Mesothelial cell of epicardium (in vitro differentiated cells): Measurements from ENCODE around the gene SYTL2. TPM values are rescaled to one million over a fixed set of nuclear protein-coding genes. Genes with fewer than 3 reads are reported as not detected.

Experiments used
- DNase-seq, 2 experiments: peaks; one replicate each; pipeline ENCODE4 v3.0.0; 2021; ENCODE audit warnings: low spot score in 2 of 2; ENCODE audit not compliant: unreplicated experiment in 2 of 2
- H3K27ac Mint-ChIP-seq: 2 replicates; pipeline ENCODE4 v1.8.0; 2021; ENCODE audit warnings: mixed read lengths
- H3K27me3 Mint-ChIP-seq: 2 replicates; pipeline ENCODE4 v1.8.0; 2021; ENCODE audit warnings: low read depth, mixed read lengths
- H3K36me3 Mint-ChIP-seq: 2 replicates; pipeline ENCODE4 v1.8.0; 2021; ENCODE audit warnings: mixed read lengths
- H3K4me1 Mint-ChIP-seq: 2 replicates; pipeline ENCODE4 v1.8.0; 2021; ENCODE audit warnings: mixed read lengths
- H3K4me3 Mint-ChIP-seq: 2 replicates; pipeline ENCODE4 v1.8.0; 2021; ENCODE audit warnings: mild to moderate bottlenecking, moderate library complexity, mixed read lengths
- H3K9me3 Mint-ChIP-seq: 2 replicates; pipeline ENCODE4 v1.8.0; 2021; ENCODE audit warnings: mixed read lengths
- CTCF ChIP-seq: fragments of 200-600 bp; sonication (generic); IDR thresholded peaks from one replicate; pipeline ENCODE4 v1.5.0; 2021; ENCODE audit warnings: antibody characterized with exemption; ENCODE audit not compliant: unreplicated experiment
- total RNA-seq: library from RNA; stranded (reverse); gene quantifications from 3 replicates; pipeline ENCODE4 v1.2.1, GENCODE V29; 2021

The SYTL2 gene
- total RNA-seq, 1 donor from 2014 or later = 9.9 TPM

- no peak for TF ChIP-seq CTCF
- H3K27ac Mint-ChIP-seq = no peak overlapping the region
- no peaks in the 10 kb centered on the region for H3K27me3 Mint-ChIP-seq
- DNase-seq = no peak
- peaks cover 22% of the 10 kb centered on the region for H3K4me1 Mint-ChIP-seq
- H3K9me3 Mint-ChIP-seq = no peaks in the 10 kb centered on the region
- no peak overlapping the region for H3K4me3 Mint-ChIP-seq
- peaks cover 7% of the 10 kb centered on the region for H3K36me3 Mint-ChIP-seq
These were observed 159.8 kb downstream of the SYTL2 start for GRCh38 chr11:85651118-85651517.

GRCh38 chr11:85647604-85648299, 163.2 kb downstream of the SYTL2 start, which contains the start of gene TMEM126A:
TSS of gene TMEM126A (plus strand) at chr11:85647967. CDS start at chr11:85650256, 2,289 bp downstream.
- Mint-ChIP-seq H3K36me3 (peaks cover 3% of the 10 kb centered on the region), H3K4me1 (peaks cover 37% of the 10 kb centered on the region), H3K9me3 (no peaks in the 10 kb centered on the region), H3K27ac (peak within 1 kb of the TSS; percentile 99), H3K4me3 (peak within 1 kb of the TSS; percentile 94), H3K27me3 (peaks cover 13% of the 10 kb centered on the region)
- peak; percentile 54 to 88 for DNase-seq
- no peak for TF ChIP-seq CTCF

GRCh38 chr11:85647078-85647477, 163.9 kb downstream of the SYTL2 start:
- no peak for DNase-seq
- H3K9me3 Mint-ChIP-seq = no peaks in the 10 kb centered on the region
- peak overlapping the region; percentile 94 for H3K4me3 Mint-ChIP-seq
- peaks cover 37% of the 10 kb centered on the region for H3K4me1 Mint-ChIP-seq
- peaks cover 3% of the 10 kb centered on the region for H3K36me3 Mint-ChIP-seq
- peak overlapping the region; percentile 99 for H3K27ac Mint-ChIP-seq
- peaks cover 16% of the 10 kb centered on the region for H3K27me3 Mint-ChIP-seq
- TF ChIP-seq CTCF = no peak

Other genes with a start within 250 kb of the SYTL2 start
- gene DLG2, start 183.8 kb downstream of the SYTL2 start, total RNA-seq = 6.7 to 7.5 TPM (median 7.4 TPM) in 3 replicates
- 28.6 to 31.0 TPM (median 29.5 TPM) in 3 replicates for gene TMEM126B, start 182.5 kb downstream of the SYTL2 start, total RNA-seq
- 21.0 to 21.4 TPM (median 21.2 TPM) in 3 replicates for gene TMEM126A, start 163.2 kb downstream of the SYTL2 start, total RNA-seq
- gene CREBZF, start 146.0 kb downstream of the SYTL2 start, total RNA-seq = 77.2 to 77.8 TPM (median 77.2 TPM) in 3 replicates
- 1.3 to 2.7 TPM (median 1.5 TPM) in 3 replicates for gene CCDC89, start 124.9 kb downstream of the SYTL2 start, total RNA-seq
- not detected in 3 replicates for gene CCDC83, start 44.2 kb upstream of the SYTL2 start, total RNA-seq